Suprapubic skin (tissue), 4 donors: ENCODE data around the gene TMEM150C. TPM values are rescaled to one million over a fixed set of nuclear protein-coding genes. Genes with fewer than 3 reads are reported as not detected.

Experiments
- DNase-seq, 2 donors: peaks; one replicate each; pipeline ENCODE4 v3.0.0-alpha.2; 2019; ENCODE audit warnings: low spot score in 2 of 2
- H3K27ac ChIP-seq: fragments of 200-600 bp; sonication (generic); one replicate; pipeline ENCODE4 v1.5.1; 2019
- H3K27me3 ChIP-seq: fragments of 200-600 bp; sonication (generic); one replicate; pipeline ENCODE4 v1.5.1; 2019
- H3K36me3 ChIP-seq: fragments of 200-600 bp; sonication (generic); one replicate; pipeline ENCODE4 v1.5.1; 2019
- H3K4me1 ChIP-seq: fragments of 200-600 bp; sonication (generic); one replicate; pipeline ENCODE4 v1.5.1; 2019
- H3K4me3 ChIP-seq: fragments of 200-600 bp; sonication (generic); one replicate; pipeline ENCODE4 v1.5.1; 2019; ENCODE audit warnings: mild to moderate bottlenecking
- H3K9me3 ChIP-seq: fragments of 200-600 bp; sonication (generic); one replicate; pipeline ENCODE4 v1.5.1; 2019
- EP300 ChIP-seq: sonication (generic); formaldehyde crosslinking; IDR thresholded peaks from one replicate; pipeline ENCODE4 v1.6.1; 2017; ENCODE audit warnings: antibody characterized with exemption
- POLR2A ChIP-seq, 2 donors: fragments of 450-650 bp; IDR thresholded peaks; one replicate each; pipeline ENCODE4 v1.6.1; 2017; ENCODE audit warnings: antibody characterized with exemption in 2 of 2, mild to moderate bottlenecking in 2 of 2, moderate library complexity in 2 of 2
- POLR2AphosphoS5 ChIP-seq, 3 donors: sonication (generic); formaldehyde crosslinking; IDR thresholded peaks; one replicate each; pipeline ENCODE4 v1.6.1; 2017; ENCODE audit warnings: antibody characterized with exemption in 3 of 3
- WGBS: methylation state at CpG from one replicate; pipeline ENCODE4 v1.1.5; 2018; 5-methylcytosine and 5-hydroxymethylcytosine counted together
- total RNA-seq, 4 donors: library from RNA; depleted of rRNA; stranded (reverse); fragments of >200 nt; gene quantifications; one replicate each; pipeline ENCODE4 v1.1.0, GENCODE V29; 2016
- TF ChIP-seq, protein P1 (sequence below), 2 donors: fragments of 200-600 bp in 1 of 2; fragments of 450-650 bp in 1 of 2; sonication (generic) in 1 of 2; IDR thresholded peaks; one replicate each; pipeline ENCODE4 v1.5.1; 2016 to 2019; ENCODE audit warnings: antibody characterized with exemption in 2 of 2, mild to moderate bottlenecking in 1 of 2, moderate library complexity in 1 of 2

TMEM150C gene
- total RNA-seq, 4 donors from 2014 or later: 3.2 to 10.7 (median 8.7) TPM

DNA sequence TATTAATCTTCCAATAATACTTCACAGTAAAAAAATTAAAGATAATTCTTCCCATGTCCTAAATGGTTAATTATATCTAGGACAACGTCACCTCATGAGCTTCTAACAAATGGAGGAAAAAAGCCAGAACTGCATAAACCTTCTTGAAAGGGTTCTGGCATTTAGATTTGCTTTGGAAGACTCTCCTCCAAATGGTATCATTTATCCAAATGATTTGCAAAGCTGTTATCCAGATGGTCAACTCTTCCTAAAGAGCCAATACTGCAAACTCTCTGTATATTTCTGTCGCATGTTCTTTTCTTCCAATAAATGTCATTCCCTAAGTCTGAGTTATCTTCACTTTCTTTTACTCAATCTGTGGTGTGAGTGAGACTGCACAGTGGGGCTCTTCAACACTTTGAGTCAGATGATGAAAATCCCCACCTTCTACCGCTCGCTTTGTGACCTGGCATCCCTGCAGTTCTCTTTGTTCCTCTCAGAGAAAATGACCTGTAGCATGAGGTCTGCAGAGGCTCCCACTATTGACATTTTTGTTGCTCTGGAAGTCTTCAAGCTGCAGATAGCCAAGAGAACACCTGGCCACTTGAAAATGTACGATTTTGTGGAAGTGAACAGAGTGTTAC lies 52.9 kb downstream of the TMEM150C start:
- WGBS: 66% methylated on average over 5 of the region's 5 CpGs
- DNase-seq: no peak
- no peak for TF ChIP-seq POLR2A (IDR thresholded peaks at IDR 0.05)
- TF ChIP-seq POLR2AphosphoS5 (IDR thresholded peaks at IDR 0.05): no peak
- no peak for TF ChIP-seq EP300
- TF ChIP-seq, protein P1, sequence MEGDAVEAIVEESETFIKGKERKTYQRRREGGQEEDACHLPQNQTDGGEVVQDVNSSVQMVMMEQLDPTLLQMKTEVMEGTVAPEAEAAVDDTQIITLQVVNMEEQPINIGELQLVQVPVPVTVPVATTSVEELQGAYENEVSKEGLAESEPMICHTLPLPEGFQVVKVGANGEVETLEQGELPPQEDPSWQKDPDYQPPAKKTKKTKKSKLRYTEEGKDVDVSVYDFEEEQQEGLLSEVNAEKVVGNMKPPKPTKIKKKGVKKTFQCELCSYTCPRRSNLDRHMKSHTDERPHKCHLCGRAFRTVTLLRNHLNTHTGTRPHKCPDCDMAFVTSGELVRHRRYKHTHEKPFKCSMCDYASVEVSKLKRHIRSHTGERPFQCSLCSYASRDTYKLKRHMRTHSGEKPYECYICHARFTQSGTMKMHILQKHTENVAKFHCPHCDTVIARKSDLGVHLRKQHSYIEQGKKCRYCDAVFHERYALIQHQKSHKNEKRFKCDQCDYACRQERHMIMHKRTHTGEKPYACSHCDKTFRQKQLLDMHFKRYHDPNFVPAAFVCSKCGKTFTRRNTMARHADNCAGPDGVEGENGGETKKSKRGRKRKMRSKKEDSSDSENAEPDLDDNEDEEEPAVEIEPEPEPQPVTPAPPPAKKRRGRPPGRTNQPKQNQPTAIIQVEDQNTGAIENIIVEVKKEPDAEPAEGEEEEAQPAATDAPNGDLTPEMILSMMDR (IDR thresholded peaks at IDR 0.05): no peak
- Histone ChIP-seq H3K4me1 (no peaks in the 10 kb centered on the region), H3K27me3 (no peaks in the 10 kb centered on the region), H3K9me3 (no peaks in the 10 kb centered on the region), H3K4me3 (no peak overlapping the region), H3K27ac (no peak overlapping the region), H3K36me3 (no peaks in the 10 kb centered on the region)

DNA sequence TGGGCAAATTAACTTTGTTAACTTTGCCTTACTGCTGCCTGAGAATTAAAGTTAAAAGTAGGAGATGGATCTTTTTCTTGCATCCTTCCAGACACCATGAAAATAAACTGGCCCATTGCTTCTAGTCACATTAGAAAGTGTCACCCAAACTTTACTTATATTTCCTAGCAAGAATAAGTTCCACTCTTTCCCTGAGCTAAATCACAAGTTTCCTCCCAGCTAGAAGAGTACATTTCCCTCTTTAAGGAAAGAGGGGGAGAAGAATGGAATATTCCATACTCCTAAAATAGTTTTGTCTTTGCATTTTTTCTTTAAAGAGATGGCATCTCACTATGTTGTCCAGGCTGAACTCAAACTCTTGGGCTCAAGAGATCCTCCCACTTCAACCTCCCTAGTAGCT lies 53.8 kb downstream of the TMEM150C start:
- DNase-seq: no peak
- Histone ChIP-seq H3K36me3 (no peaks in the 10 kb centered on the region), H3K4me1 (no peaks in the 10 kb centered on the region), H3K27ac (no peak overlapping the region), H3K9me3 (no peaks in the 10 kb centered on the region), H3K4me3 (no peak overlapping the region), H3K27me3 (no peaks in the 10 kb centered on the region)
- TF ChIP-seq EP300: no peak
- TF ChIP-seq POLR2AphosphoS5 (IDR thresholded peaks at IDR 0.05): no peak
- TF ChIP-seq, protein P1 (IDR thresholded peaks at IDR 0.05): no peak
- TF ChIP-seq POLR2A (IDR thresholded peaks at IDR 0.05): no peak

DNA sequence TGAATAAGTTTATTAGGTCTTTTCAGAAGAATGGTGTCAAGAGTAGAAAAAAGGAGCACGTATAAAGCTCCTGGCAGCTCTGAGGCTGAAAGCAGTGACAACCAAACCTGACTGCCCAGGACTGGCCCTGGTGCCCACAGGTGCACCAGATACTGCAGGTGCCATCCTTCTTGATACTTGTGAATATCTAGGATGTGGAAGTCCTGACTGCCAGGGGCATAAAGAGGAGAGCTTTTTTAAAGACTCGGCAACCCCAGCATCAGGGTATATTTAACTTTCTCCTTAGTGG lies 60.7 kb downstream of the TMEM150C start:
- WGBS: 98% methylated on average over 2 of the region's 2 CpGs
- no peaks in the 10 kb centered on the region for H3K4me1 ChIP-seq
- H3K27me3 ChIP-seq: no peaks in the 10 kb centered on the region
- H3K27ac ChIP-seq: no peak overlapping the region
- TF ChIP-seq POLR2A (IDR thresholded peaks at IDR 0.05) (no peak), POLR2AphosphoS5 (IDR thresholded peaks at IDR 0.05) (no peak)
- TF ChIP-seq, protein P1 (IDR thresholded peaks at IDR 0.05): no peak
- no peak overlapping the region for H3K4me3 ChIP-seq
- no peak for DNase-seq
- no peaks in the 10 kb centered on the region for H3K36me3 ChIP-seq
- no peaks in the 10 kb centered on the region for H3K9me3 ChIP-seq

DNA sequence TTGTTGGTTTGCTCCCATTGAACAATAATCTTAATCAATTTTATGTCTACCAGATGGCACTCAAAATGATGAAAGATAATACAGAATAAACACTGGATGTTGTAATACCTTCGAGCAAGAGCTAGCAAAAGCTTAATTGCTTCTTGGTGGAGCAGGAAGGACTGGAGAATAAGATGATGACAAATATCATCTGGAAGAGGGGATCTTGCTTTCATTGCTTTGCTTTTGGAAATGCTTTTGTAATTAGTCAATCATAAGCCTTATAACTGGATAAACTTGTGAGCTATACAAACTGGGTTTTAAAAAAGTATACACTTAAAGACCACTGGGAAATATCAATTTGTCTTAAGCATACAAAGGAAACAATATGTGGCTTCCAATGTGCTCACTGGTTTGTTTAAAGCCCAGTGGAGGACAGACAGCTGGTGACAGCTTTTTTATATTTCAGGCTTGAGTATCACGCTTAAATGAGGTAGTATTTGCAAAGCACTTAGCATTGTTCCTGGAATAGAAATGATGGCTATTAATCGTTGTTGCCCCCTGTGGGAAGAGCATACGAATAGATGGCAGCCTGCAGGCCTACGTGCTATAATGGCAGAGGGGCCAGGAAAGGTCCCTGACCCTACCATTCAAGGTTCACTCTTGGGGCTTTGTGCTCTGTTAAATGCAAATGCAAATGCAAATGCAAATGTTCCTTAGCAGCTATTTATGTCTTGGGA lies 61.2 kb downstream of the TMEM150C start:
- Histone ChIP-seq H3K27ac (no peak overlapping the region), H3K4me1 (no peaks in the 10 kb centered on the region), H3K9me3 (no peaks in the 10 kb centered on the region), H3K36me3 (no peaks in the 10 kb centered on the region), H3K27me3 (no peaks in the 10 kb centered on the region), H3K4me3 (no peak overlapping the region)
- no peak for DNase-seq
- TF ChIP-seq EP300: no peak
- TF ChIP-seq, protein P1 (IDR thresholded peaks at IDR 0.05): no peak
- no peak for TF ChIP-seq POLR2A (IDR thresholded peaks at IDR 0.05)
- TF ChIP-seq POLR2AphosphoS5 (IDR thresholded peaks at IDR 0.05): no peak
- 59% methylated on average over 5 of the region's 5 CpGs for WGBS

DNA sequence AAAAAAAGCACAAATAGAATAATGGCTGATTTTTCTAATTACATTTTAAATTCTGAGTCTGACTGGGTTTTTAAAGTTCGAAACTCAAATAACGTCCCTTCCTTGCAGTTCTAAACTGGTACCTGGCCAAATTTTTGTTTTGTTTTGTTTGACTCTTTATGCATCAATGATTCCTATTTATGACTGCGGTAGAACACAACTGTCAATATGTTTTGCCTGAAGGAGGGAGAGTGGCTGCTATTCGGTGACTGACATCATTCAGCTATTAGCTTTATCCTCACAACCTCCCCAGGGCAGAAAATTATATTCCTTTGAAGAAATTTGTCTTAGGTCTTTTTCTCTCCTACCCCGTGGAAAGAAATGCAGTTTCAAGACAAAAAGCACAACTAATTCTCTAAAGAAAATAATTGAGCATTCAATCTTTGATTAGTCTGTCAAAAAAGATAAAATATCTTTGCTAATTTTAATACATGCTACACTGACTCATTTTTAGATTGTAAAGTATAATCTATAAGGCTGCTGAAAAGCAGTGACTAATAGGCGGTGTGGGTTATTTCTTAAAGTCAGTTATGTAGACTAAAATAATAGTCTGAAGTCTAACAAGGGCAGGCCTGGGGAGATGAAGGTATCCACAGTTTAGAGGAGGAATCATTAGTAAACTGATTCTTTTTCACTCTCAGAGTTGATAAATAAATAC lies 61.9 kb downstream of the TMEM150C start:
- Histone ChIP-seq H3K9me3 (no peaks in the 10 kb centered on the region), H3K27ac (no peak overlapping the region), H3K36me3 (no peaks in the 10 kb centered on the region), H3K27me3 (no peaks in the 10 kb centered on the region), H3K4me3 (no peak overlapping the region), H3K4me1 (no peaks in the 10 kb centered on the region)
- WGBS: 77% methylated on average over 6 of the region's 6 CpGs
- DNase-seq: no peak
- TF ChIP-seq POLR2AphosphoS5 (IDR thresholded peaks at IDR 0.05) (no peak), POLR2A (IDR thresholded peaks at IDR 0.05) (no peak), EP300 (no peak)
